Right lobe of liver (tissue), 4 donors: Measurements from ENCODE around the gene NBAS.

Experiments used
- CTCF ChIP-seq, 4 donors: fragments of 200-600 bp in 3 of 4; fragments of 450-650 bp in 1 of 4; IDR thresholded peaks; one replicate each; pipeline versions ENCODE4 v1.5.1 to v1.8.0; 2016 to 2022; ENCODE audit warnings: antibody characterized with exemption in 4 of 4, mild to moderate bottlenecking in 2 of 4
- POLR2A ChIP-seq: fragments of 450-650 bp; IDR thresholded peaks from one replicate; pipeline ENCODE4 v1.6.1; 2017; ENCODE audit warnings: antibody characterized with exemption, mild to moderate bottlenecking
- donor health status: DM: no; HTN: no; CAD: no.
- donor health status: DM: no; HTN: no; CAD: no.
- donor health status: DM: no; HTN: yes; CAD: no.

- no peak for TF ChIP-seq CTCF (IDR thresholded peaks at IDR 0.05)
- TF ChIP-seq POLR2A: no peak
Measured at GRCh38 chr2:15447381-15447780, 113.8 kb downstream of the NBAS start.
